HCT116 (cell line): Measurements from ENCODE around the gene PDLIM5. TPM values are rescaled to one million over a fixed set of nuclear protein-coding genes. Genes with fewer than 3 reads are reported as not detected.

ENCODE experiments used
- ATAC-seq: fragments of 200-7000 bp; cut with Tn5 transposase; 2 replicates; pipeline ENCODE4 v1.9.1; 2020; ENCODE audit warnings: mild to moderate bottlenecking, moderate library complexity
- BruUV-seq: library from RNA; stranded (reverse); fragments of 400-500 nt; replicated peaks from 2 replicates; lab custom pipeline; 2021; lab: Mats Ljungman, UMichigan
- CTCF ChIA-PET: fragments of 300-600 bp; sonication (Branson Sonifier 250); formaldehyde crosslinking; loops from one replicate; lab custom pipeline; 2021; ENCODE audit warnings: antibody characterized with exemption; lab: Charles Lee
- POLR2A ChIA-PET: fragments of 300-600, 350-600 bp; sonication (Branson Sonifier 250); formaldehyde crosslinking; loops from one replicate; lab custom pipeline; 2021; ENCODE audit warnings: antibody characterized with exemption; lab: Charles Lee
- RAD21 ChIA-PET, 2 experiments: fragments of 300-600 bp; sonication (Branson Sonifier 250); formaldehyde crosslinking; loops; one replicate each; lab custom pipeline; 2023; ENCODE audit warnings: low total read pairs in 2 of 2; ENCODE audit not compliant: uncharacterized antibody in 2 of 2, unreplicated experiment in 2 of 2, low non-redundant PET in 1 of 2; lab: Charles Lee
- DNase-seq: peaks from one replicate; pipeline ENCODE4 v3.0.0-alpha.2; 2010; ENCODE audit warnings: low read depth, low spot score
- H2AFZ ChIP-seq: fragments of 200-600 bp; shearing (Covaris generic), sonication (generic); 2 replicates; pipeline ENCODE4 v1.6.1; 2017; ENCODE audit warnings: low read depth, mixed run types, mixed read lengths, antibody characterized with exemption, low read length; ENCODE audit not compliant: poor library complexity, severe bottlenecking
- H3K27ac ChIP-seq: 2 replicates; pipeline ENCODE4 v1.5.1; 2012; ENCODE audit warnings: low read depth, low read length
- H3K27me3 ChIP-seq: fragments of 200-600 bp; sonication (generic); 2 replicates; pipeline ENCODE4 v1.6.1; 2016; ENCODE audit warnings: mixed run types, low read length, mixed read lengths; ENCODE audit not compliant: insufficient read depth
- H3K36me3 ChIP-seq, 2 experiments: fragments of 200-500 bp in 1 of 2; fragments of 200-600 bp in 1 of 2; sonication (Bioruptor generic) in 1 of 2; sonication (generic) in 1 of 2; 2 replicates each; pipeline versions ENCODE4 v1.5.1 to v1.6.1; 2014 to 2016; ENCODE audit warnings: low read length in 2 of 2, inconsistent platforms in 1 of 2, mixed read lengths in 1 of 2, mixed run types in 1 of 2; ENCODE audit not compliant: insufficient read depth in 2 of 2, control insufficient read depth in 1 of 2
- H3K4me1 ChIP-seq, 2 experiments: fragments of 200-600 bp in 1 of 2; sonication (generic) in 1 of 2; 2 replicates each; pipeline versions ENCODE4 v1.5.1 to v1.6.1; 2012 to 2017; ENCODE audit warnings: low read length in 2 of 2, inconsistent platforms in 1 of 2, mild to moderate bottlenecking in 1 of 2, mixed read lengths in 1 of 2, mixed run types in 1 of 2, moderate library complexity in 1 of 2; ENCODE audit not compliant: insufficient read depth in 2 of 2, control insufficient read depth in 1 of 2
- H3K4me2 ChIP-seq: fragments of 200-600 bp; sonication (generic); 2 replicates; pipeline ENCODE4 v1.6.1; 2017; ENCODE audit warnings: mixed run types, low read length, mixed read lengths
- H3K4me3 ChIP-seq, 2 experiments: fragments of 200-600 bp in 1 of 2; sonication (generic) in 1 of 2; replicated peaks in 1 of 2; 2 replicates each; pipeline ENCODE4 v1.5.1; 2011 to 2016; ENCODE audit warnings: low read length in 2 of 2, control low read depth in 1 of 2, low read depth in 1 of 2, mild to moderate bottlenecking in 1 of 2, mixed read lengths in 1 of 2, mixed run types in 1 of 2
- H3K79me2 ChIP-seq: fragments of 200-600 bp; sonication (generic); 2 replicates; pipeline ENCODE4 v1.6.1; 2017; ENCODE audit warnings: mild to moderate bottlenecking, mixed run types, low read length, moderate library complexity, mixed read lengths; ENCODE audit not compliant: insufficient read depth
- H3K9ac ChIP-seq: fragments of 200-600 bp; sonication (generic); 2 replicates; pipeline ENCODE4 v1.6.1; 2016; ENCODE audit warnings: low read length, mixed read lengths
- H3K9me2 ChIP-seq: fragments of 200-600 bp; sonication (generic), shearing (Covaris generic); 2 replicates; pipeline ENCODE4 v1.6.1; 2017; ENCODE audit warnings: mixed run types, mild to moderate bottlenecking, moderate library complexity; ENCODE audit not compliant: insufficient read depth
- H3K9me3 ChIP-seq, 2 experiments: fragments of 200-500 bp in 1 of 2; fragments of 200-600 bp in 1 of 2; sonication (Bioruptor generic) in 1 of 2; sonication (generic) in 1 of 2; 2 replicates each; pipeline ENCODE4 v1.6.1; 2014 to 2017; ENCODE audit warnings: low read length in 2 of 2, mixed read lengths in 2 of 2, inconsistent platforms in 1 of 2, low read depth in 1 of 2, mild to moderate bottlenecking in 1 of 2, mixed run types in 1 of 2, moderate library complexity in 1 of 2; ENCODE audit not compliant: control insufficient read depth in 1 of 2, insufficient read depth in 1 of 2
- H4K20me1 ChIP-seq: fragments of 200-600 bp; sonication (generic), shearing (Covaris generic); 2 replicates; pipeline ENCODE4 v1.6.1; 2017; ENCODE audit warnings: mixed run types, mild to moderate bottlenecking, moderate library complexity; ENCODE audit not compliant: insufficient read depth
- ATF3 ChIP-seq: IDR thresholded peaks from 2 replicates; pipeline ENCODE4 v1.6.1; 2012
- CBX3 ChIP-seq: IDR thresholded peaks from 2 replicates; pipeline ENCODE4 v1.6.1; 2012; ENCODE audit warnings: low read depth
- EGR1 ChIP-seq: IDR thresholded peaks from 2 replicates; pipeline ENCODE4 v1.6.1; 2012; ENCODE audit warnings: low read depth
- EZH2 ChIP-seq: fragments of 200-600 bp; sonication (generic); IDR thresholded peaks from 2 replicates; pipeline ENCODE4 v1.6.1; 2017; ENCODE audit warnings: antibody characterized with exemption, mixed run types
- EZH2phosphoT487 ChIP-seq: fragments of 200-600 bp; IDR thresholded peaks from 2 replicates; pipeline ENCODE4 v1.6.1; 2018; ENCODE audit warnings: antibody characterized with exemption, borderline replicate concordance
- FOSL1 ChIP-seq: IDR thresholded peaks from 2 replicates; pipeline ENCODE4 v1.6.1; 2012; ENCODE audit warnings: low read depth
- MAX ChIP-seq: IDR thresholded peaks from 2 replicates; pipeline ENCODE4 v1.6.1; 2012
- POLR2AphosphoS5 ChIP-seq: IDR thresholded peaks from 2 replicates; pipeline ENCODE4 v1.6.1; 2011; ENCODE audit warnings: mild to moderate bottlenecking, low read depth, low read length, moderate library complexity
- RAD21 ChIP-seq: IDR thresholded peaks from 2 replicates; pipeline ENCODE4 v1.6.1; 2012; ENCODE audit warnings: low read depth, mild to moderate bottlenecking
- SP1 ChIP-seq: IDR thresholded peaks from 2 replicates; pipeline ENCODE4 v1.6.1; 2012; ENCODE audit warnings: low read depth
- TCF7L2 ChIP-seq: IDR thresholded peaks from 2 replicates; pipeline ENCODE4 v1.7.0; 2011; ENCODE audit warnings: borderline replicate concordance, inconsistent platforms; ENCODE audit not compliant: insufficient read depth, insufficient read length; ENCODE audit errors: extremely low read depth
- intact Hi-C: fragments of 100-400 bp; cut with micrococcal nuclease; formaldehyde crosslinking; loops from 2 replicates; pipeline ENCODE4 v1.10.0; 2022
- total RNA-seq: library from RNA; stranded (reverse); gene quantifications from one replicate; pipeline ENCODE4 v1.2.1, GENCODE V29; 2021; ENCODE audit not compliant: unreplicated experiment

PDLIM5 gene
- total RNA-seq, 1 experiment from 2014 or later = 130 TPM

- Histone ChIP-seq H3K4me1 (no peaks in the 10 kb centered on the region), H3K79me2 (no peaks in the 10 kb centered on the region), H3K4me2 (no peak overlapping the region), H3K27me3 (no peaks in the 10 kb centered on the region), H4K20me1 (no peaks in the 10 kb centered on the region), H3K9ac (no peak overlapping the region), H3K36me3 (no peaks in the 10 kb centered on the region), H2AFZ (no peak overlapping the region), H3K9me3 (no peaks in the 10 kb centered on the region), H3K9me2 (no peaks in the 10 kb centered on the region), H3K27ac (no peak overlapping the region), H3K4me3 (no peak overlapping the region)
- no TSS peak for BruUV-seq
- POLR2A ChIA-PET = no interaction called here
- RAD21 ChIA-PET = no interaction called here
- ATAC-seq (no peak), DNase-seq (no peak)
- intact Hi-C loops = no loop called here
- CTCF ChIA-PET = no interaction called here
- TF ChIP-seq FOSL1 (no peak), SP1 (no peak), ATF3 (no peak), MAX (no peak), EGR1 (no peak), POLR2AphosphoS5 (no peak), CBX3 (no peak)
These were observed 228.6 kb downstream of the PDLIM5 start for GRCh38 chr4:94680176-94680862.

- ChIA-PET RAD21 (no interaction called here), POLR2A (no interaction called here)
These were observed 234.3 kb downstream of the PDLIM5 start for GRCh38 chr4:94686086-94686485.

More at GRCh38 chr4:94686086-94686485, 234.3 kb downstream of the PDLIM5 start:
- Histone ChIP-seq H3K79me2 (no peaks in the 10 kb centered on the region), H3K9me2 (no peaks in the 10 kb centered on the region), H3K27ac (no peak overlapping the region), H3K4me3 (no peak overlapping the region), H4K20me1 (no peaks in the 10 kb centered on the region), H3K27me3 (no peaks in the 10 kb centered on the region), H3K36me3 (no peaks in the 10 kb centered on the region), H3K4me2 (no peak overlapping the region), H2AFZ (no peak overlapping the region), H3K9ac (no peak overlapping the region), H3K9me3 (no peaks in the 10 kb centered on the region), H3K4me1 (peaks cover 0 to 8% of the 10 kb centered on the region in 2 experiments; a peak in 2 of 4 replicates)
- no peak for TF ChIP-seq TCF7L2
- TF ChIP-seq FOSL1 = no peak
- TF ChIP-seq RAD21 = no peak
- TF ChIP-seq EZH2 = no peak
- TF ChIP-seq EGR1 = no peak
- TF ChIP-seq EZH2phosphoT487 = no peak
- TF ChIP-seq POLR2AphosphoS5 = no peak
- TF ChIP-seq ATF3 = no peak
- CTCF ChIA-PET = no interaction called here
- intact Hi-C loops = no loop called here
- ATAC-seq (no peak), DNase-seq (no peak)
- BruUV-seq = no TSS peak
